22Rv1 (cell line): ENCODE results near the gene DGCR2.

ENCODE experiments used
- H3K27ac ChIP-seq: fragments of 450-650 bp; 2 replicates; pipeline ENCODE4 v1.5.1; 2017
- ZFX ChIP-seq: fragments of 450-650 bp; IDR thresholded peaks from 2 replicates; pipeline ENCODE4 v1.6.1; 2017; ENCODE audit warnings: antibody characterized with exemption, borderline replicate concordance
- TF ChIP-seq, protein P1 (sequence below): fragments of 450-650 bp; IDR thresholded peaks from 2 replicates; pipeline ENCODE4 v1.5.1; 2017; ENCODE audit warnings: mild to moderate bottlenecking

The DGCR2 gene

DNA sequence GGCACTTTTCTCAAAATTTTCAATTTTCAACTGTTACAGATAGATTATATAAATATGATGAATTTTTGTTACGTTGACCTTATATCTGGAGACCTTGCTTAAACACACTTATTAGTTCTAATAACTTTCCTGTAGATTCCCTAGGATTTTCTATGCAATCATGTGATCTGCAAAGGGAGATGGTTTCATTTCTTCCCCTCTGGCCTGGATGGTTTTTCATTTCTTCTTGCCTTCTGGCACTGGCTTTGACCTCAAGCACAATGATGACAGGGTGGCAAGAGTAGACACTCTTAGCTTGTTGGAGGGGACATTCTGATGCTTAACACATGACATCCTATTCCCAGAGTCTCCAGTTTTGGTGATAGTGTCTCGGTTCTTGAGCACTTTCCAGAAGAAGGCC is 75.9 kb downstream of the DGCR2 start:
- H3K27ac ChIP-seq: no peak overlapping the region
- TF ChIP-seq, protein P1, sequence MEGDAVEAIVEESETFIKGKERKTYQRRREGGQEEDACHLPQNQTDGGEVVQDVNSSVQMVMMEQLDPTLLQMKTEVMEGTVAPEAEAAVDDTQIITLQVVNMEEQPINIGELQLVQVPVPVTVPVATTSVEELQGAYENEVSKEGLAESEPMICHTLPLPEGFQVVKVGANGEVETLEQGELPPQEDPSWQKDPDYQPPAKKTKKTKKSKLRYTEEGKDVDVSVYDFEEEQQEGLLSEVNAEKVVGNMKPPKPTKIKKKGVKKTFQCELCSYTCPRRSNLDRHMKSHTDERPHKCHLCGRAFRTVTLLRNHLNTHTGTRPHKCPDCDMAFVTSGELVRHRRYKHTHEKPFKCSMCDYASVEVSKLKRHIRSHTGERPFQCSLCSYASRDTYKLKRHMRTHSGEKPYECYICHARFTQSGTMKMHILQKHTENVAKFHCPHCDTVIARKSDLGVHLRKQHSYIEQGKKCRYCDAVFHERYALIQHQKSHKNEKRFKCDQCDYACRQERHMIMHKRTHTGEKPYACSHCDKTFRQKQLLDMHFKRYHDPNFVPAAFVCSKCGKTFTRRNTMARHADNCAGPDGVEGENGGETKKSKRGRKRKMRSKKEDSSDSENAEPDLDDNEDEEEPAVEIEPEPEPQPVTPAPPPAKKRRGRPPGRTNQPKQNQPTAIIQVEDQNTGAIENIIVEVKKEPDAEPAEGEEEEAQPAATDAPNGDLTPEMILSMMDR: no peak
- TF ChIP-seq ZFX: no peak

DNA sequence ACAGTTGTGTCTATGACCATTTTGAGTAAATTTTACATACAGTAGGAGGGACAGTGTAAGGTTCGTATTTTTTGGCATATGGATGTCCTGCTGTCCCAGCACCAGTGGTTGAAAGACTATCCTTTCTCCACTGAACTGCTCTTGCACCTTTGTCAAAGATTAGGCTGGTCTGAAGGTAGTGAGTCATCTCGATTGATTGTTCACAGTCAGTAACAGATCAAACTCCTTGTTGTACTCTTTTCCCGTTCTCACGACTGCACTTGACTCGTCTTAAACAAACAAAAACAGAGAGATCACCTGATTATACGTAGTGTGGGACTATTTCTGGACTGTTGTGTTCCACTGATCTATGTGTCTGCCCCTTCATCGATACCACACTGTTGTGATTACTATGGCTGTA is 77.1 kb downstream of the DGCR2 start:
- H3K27ac ChIP-seq: no peak overlapping the region
- no peak for TF ChIP-seq ZFX
- TF ChIP-seq, protein P1: no peak

DNA sequence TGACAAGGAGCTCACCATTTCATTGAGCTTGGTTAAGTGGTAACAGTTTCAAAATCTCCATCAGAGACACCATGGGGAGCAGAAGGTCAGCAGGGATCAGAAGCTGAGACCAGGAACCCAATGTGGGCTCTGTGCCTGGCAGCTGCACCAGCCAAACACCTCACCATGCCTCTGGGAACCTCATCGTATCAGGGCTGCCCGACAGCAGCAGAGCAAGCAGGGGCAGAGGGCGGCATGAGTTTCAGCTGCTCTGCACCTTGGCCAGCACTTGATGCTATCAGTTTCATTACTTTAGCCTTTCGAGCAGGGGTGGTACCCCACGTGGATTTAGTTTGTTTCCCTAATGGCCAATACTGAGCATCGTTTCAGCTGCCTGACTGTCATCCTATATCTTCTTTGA is 77.8 kb downstream of the DGCR2 start:
- no peak overlapping the region for H3K27ac ChIP-seq
- TF ChIP-seq ZFX: no peak
- TF ChIP-seq, protein P1: no peak

DNA sequence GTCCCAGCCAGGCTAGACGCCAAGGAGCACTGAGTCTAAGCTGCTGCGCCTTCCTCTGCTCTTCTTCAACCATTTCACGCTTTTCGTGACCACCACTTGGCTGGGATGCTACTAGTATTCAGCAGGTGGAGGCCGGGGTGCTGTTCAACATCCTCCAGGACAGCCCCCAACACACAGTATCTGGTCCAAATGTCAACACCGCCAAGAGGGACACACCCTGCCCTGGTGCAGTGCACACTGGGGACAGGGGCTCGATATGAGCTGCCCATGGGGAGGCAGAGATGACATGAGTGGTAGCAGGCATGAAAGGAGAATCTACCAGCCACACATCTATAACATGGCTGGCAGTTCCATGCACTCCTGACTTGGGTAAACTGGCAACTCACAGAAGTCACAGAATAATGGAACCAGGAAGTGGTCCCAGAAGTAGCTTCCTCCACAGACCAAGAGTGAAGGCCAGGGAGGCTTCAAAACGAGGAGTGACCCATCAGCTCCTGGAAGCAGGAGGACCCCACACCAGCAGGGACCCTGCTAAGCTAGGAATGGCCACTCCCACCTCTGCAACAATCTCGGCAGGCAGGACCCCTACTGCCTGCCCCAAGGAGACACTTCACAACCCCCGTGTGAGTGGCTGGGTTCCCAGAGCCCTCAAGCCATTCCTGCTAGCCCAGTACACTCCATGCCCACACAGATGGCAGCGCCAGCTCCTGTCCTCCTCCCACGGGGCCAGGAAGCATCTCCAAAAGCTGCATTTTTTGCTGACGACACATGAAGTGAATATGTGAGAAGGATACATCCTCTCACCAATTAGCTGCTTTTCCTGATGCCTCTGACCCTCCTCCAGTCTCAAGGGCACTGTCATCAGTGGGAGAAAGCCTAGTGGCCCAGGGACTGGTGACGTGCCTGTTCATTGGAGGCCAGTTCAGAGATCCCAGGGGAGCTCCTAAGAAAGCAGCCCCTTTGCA is 78.8 kb downstream of the DGCR2 start:
- H3K27ac ChIP-seq: no peak overlapping the region
- TF ChIP-seq, protein P1: no peak
- no peak for TF ChIP-seq ZFX

DNA sequence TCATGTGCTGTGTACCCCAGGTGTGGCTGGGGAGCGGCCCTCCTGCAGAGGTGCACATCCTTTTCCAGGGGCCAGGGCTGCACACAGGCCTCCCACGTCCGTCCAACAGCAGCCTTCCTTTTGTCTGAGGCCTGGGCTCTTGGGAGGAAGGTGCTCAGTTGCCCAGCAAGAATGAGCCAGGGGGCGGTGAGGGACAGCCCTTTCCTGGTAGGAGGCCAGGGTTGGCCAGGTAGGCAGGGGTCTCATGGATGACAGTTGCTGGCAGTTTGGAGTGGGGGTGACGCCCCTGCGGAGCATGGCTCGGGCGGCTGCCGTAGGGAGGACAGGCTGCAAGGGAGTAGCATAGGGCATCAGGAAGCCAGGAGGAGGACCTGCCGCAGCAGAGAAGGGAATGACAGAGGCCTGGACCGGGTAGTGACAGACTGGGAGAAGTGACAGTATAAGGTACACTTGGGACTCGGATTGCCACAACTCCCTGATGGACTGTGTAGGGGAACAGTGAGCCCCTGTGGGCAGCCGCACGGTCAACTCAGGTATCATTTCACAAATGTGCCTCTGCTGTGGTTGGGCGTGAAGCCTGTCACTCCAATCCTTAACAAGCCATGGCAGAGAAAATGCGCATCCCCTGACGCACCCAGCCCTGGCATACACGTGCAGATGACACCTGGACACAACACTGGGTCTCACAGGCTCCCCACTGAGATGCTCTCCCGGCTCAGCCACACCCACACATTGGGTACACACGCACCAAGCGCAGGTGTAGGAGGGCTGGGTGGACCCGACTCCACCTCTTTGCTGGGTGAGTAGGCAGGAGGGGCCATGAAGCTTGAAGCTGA is 79.7 kb downstream of the DGCR2 start:
- no peak overlapping the region for H3K27ac ChIP-seq
- TF ChIP-seq, protein P1: no peak
- TF ChIP-seq ZFX: no peak

DNA sequence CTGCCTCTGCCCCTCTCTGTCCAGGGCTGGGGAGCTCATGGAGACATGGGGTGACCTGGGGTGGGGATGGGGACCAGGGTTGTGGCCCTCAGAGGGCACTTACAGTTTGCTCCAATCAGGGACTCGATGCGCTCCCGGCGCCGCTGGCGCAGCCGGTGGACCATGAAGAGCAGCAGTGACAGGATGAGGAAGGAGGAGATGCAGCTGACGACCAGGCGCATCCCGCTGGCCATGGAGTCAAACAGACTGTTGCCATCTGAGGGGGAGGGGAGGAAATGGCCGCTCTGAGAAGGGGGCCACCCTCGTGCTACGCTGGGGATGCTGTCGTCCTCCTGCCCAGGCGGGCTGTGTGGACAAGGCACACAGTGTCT is 80.5 kb downstream of the DGCR2 start:
- TF ChIP-seq, protein P1: no peak
- no peak for TF ChIP-seq ZFX
- no peak overlapping the region for H3K27ac ChIP-seq
